ENCODE results near the gene ZNF566. TPM values are rescaled to one million over a fixed set of nuclear protein-coding genes. Genes with fewer than 3 reads are reported as not detected.

Gene ZNF566
- polyA plus RNA-seq, 1 donor (not counting 4 experiments of a cell fraction or from before 2014, with no cell fraction given) = 3.9 TPM

- Histone ChIP-seq H3K9me1 (ENCODE audit: control insufficient read depth, extremely low read depth, insufficient read depth, low read length) (no peaks in the 10 kb centered on the region), H3K79me2 (ENCODE audit: control insufficient read depth, insufficient read depth, low read length) (peaks cover 40% of the 10 kb centered on the region), H2AFZ (ENCODE audit: control insufficient read depth, low read length) (no peak overlapping the region), H3K9ac (ENCODE audit: control insufficient read depth, extremely low read depth, insufficient read depth, low read length) (peak overlapping the region; percentile 90), H3K9me3 (ENCODE audit: control insufficient read depth, low read depth, low read length) (no peaks in the 10 kb centered on the region), H3K4me2 (ENCODE audit: control insufficient read depth, extremely low read depth, insufficient read depth, low read depth, low read length) (peak overlapping the region; percentile 98), H3K36me3 (ENCODE audit: control insufficient read depth in 2 of 2, extremely low read depth in 1 of 2, insufficient read depth in 2 of 2, low read length in 2 of 2) (peaks cover 5 to 7% of the 10 kb centered on the region in 2 experiments), H4K20me1 (ENCODE audit: control insufficient read depth, extremely low read depth, insufficient read depth, low read length) (no peaks in the 10 kb centered on the region), H3K27ac (ENCODE audit: control insufficient read depth, insufficient read depth, low read length) (peak overlapping the region; percentile 88), H3K27me3 (ENCODE audit: control insufficient read depth, extremely low read depth, insufficient read depth, low read length) (no peaks in the 10 kb centered on the region), H3K4me1 (ENCODE audit: control insufficient read depth, extremely low read depth, insufficient read depth, low read length) (peaks cover 6% of the 10 kb centered on the region), H3K4me3 (ENCODE audit: control insufficient read depth in 2 of 3, extremely low read depth in 1 of 3, insufficient read depth in 2 of 3, low read depth in 1 of 3, low read length in 3 of 3) (peak overlapping the region; percentile 69 to 85 (median 83))
- TF ChIP-seq CTCF (optimal IDR thresholded peaks at IDR 0.05 in 1 of 3, IDR thresholded peaks at IDR 0.05 in 1 of 3, conservative IDR thresholded peaks at IDR 0.05 in 1 of 3; ENCODE audit: extremely low read depth in 1 of 3, insufficient read depth in 2 of 3, low read length in 3 of 3) (no peak), EZH2 (IDR thresholded peaks at IDR 0.05; ENCODE audit: low read length) (no peak)
- FAIRE-seq (no peak), DNase-seq (ENCODE audit: low read depth, low spot score) (no peak)
- dilution Hi-C loops (cut with MboI; ENCODE audit: extremely low pct_ligation_motif_present, low sequenced_read_pairs) = no loop called here
Measured at GRCh38 chr19:36527341-36527740, 38.0 kb upstream of the ZNF566 start.

- no peaks in the 10 kb centered on the region for H3K9me1 ChIP-seq (ENCODE audit: control insufficient read depth, extremely low read depth, insufficient read depth, low read length)
Measured at GRCh38 chr19:36526581-36526980, 37.2 kb upstream of the ZNF566 start.

More at GRCh38 chr19:36526581-36526980, 37.2 kb upstream of the ZNF566 start:
- Histone ChIP-seq H2AFZ (ENCODE audit: control insufficient read depth, low read length) (no peak overlapping the region), H3K79me2 (ENCODE audit: control insufficient read depth, insufficient read depth, low read length) (peaks cover 43% of the 10 kb centered on the region), H4K20me1 (ENCODE audit: control insufficient read depth, extremely low read depth, insufficient read depth, low read length) (no peaks in the 10 kb centered on the region), H3K36me3 (ENCODE audit: control insufficient read depth in 2 of 2, extremely low read depth in 1 of 2, insufficient read depth in 2 of 2, low read length in 2 of 2) (peaks cover 5 to 7% of the 10 kb centered on the region in 2 experiments), H3K27me3 (ENCODE audit: control insufficient read depth, extremely low read depth, insufficient read depth, low read length) (no peaks in the 10 kb centered on the region), H3K27ac (ENCODE audit: control insufficient read depth, insufficient read depth, low read length) (peak overlapping the region; percentile 6), H3K4me3 (ENCODE audit: control insufficient read depth in 2 of 3, extremely low read depth in 1 of 3, insufficient read depth in 2 of 3, low read depth in 1 of 3, low read length in 3 of 3) (peak overlapping the region in 2 of 3 experiments; percentile 83 to 85), H3K4me2 (ENCODE audit: control insufficient read depth, extremely low read depth, insufficient read depth, low read depth, low read length) (peak overlapping the region; percentile 98), H3K9ac (ENCODE audit: control insufficient read depth, extremely low read depth, insufficient read depth, low read length) (no peak overlapping the region), H3K4me1 (ENCODE audit: control insufficient read depth, extremely low read depth, insufficient read depth, low read length) (peaks cover 6% of the 10 kb centered on the region), H3K9me3 (ENCODE audit: control insufficient read depth, low read depth, low read length) (no peaks in the 10 kb centered on the region)
- DNase-seq (ENCODE audit: low read depth, low spot score) = no peak
- TF ChIP-seq EZH2 (IDR thresholded peaks at IDR 0.05; ENCODE audit: low read length) (no peak), CTCF (optimal IDR thresholded peaks at IDR 0.05 in 1 of 3, IDR thresholded peaks at IDR 0.05 in 1 of 3, conservative IDR thresholded peaks at IDR 0.05 in 1 of 3; ENCODE audit: extremely low read depth in 1 of 3, insufficient read depth in 2 of 3, low read length in 3 of 3) (no peak)
- peak; percentile 48 for FAIRE-seq
- dilution Hi-C loops (cut with MboI; ENCODE audit: extremely low pct_ligation_motif_present, low sequenced_read_pairs) = no loop called here

Measured in keratinocyte (primary cell).